ENCODE measurements around the gene FNDC11. TPM values are rescaled to one million over a fixed set of nuclear protein-coding genes. Genes with fewer than 3 reads are reported as not detected.

FNDC11 gene
- total RNA-seq, 3 donors from 2014 or later (not counting 1 experiment from before 2014, with no cell fraction given): 0.19 to 0.75 (median 0.25) TPM

DNA sequence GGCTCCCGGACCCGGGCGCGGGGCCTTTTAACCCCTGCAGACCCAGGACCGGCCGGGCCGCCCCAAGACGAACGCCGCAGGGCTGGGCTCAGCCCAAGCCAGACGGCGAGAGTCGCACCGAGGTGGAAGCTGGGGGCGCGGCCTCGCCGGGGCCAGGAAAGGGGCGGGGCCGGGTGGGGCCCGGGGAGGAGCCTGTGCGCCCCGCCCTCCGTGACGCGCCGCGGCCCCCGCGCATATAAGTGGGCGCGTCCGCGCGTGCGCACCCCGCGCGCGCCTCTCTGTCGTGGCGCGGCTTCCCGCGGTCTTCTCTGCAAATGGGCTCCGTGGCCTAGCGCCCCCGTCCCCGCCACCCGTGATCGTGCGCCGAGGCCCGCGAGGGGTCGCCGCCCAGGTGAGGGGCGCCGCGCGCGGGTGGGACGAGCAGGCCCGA is 33.4 kb upstream of the FNDC11 start, which contains the start of gene PPDPF:
Gene PPDPF, plus strand, starts transcription at position 262 of the 430 bp plus-strand sequence. CDS start 544 bp downstream, outside the sequence.
- intact Hi-C loops (cut with micrococcal nuclease): no loop called here
- Histone ChIP-seq H3K27ac (ENCODE audit: low read length) (peak within 1 kb of the TSS; percentile 56), H3K36me3 (ENCODE audit: control insufficient read depth, insufficient read depth, low read length) (peaks cover 6% of the 10 kb centered on the region), H3K9me3 (ENCODE audit: control insufficient read depth, insufficient read depth, low read length) (peaks cover 7% of the 10 kb centered on the region), H3K4me1 (ENCODE audit: control insufficient read depth, insufficient read depth, low read length) (peaks cover 23% of the 10 kb centered on the region), H3K27me3 (ENCODE audit: control insufficient read depth, insufficient read depth, low read length) (peaks cover 4% of the 10 kb centered on the region), H3K4me3 (ENCODE audit: low read length) (peak within 1 kb of the TSS; percentile 66)
- TF ChIP-seq, protein P1, sequence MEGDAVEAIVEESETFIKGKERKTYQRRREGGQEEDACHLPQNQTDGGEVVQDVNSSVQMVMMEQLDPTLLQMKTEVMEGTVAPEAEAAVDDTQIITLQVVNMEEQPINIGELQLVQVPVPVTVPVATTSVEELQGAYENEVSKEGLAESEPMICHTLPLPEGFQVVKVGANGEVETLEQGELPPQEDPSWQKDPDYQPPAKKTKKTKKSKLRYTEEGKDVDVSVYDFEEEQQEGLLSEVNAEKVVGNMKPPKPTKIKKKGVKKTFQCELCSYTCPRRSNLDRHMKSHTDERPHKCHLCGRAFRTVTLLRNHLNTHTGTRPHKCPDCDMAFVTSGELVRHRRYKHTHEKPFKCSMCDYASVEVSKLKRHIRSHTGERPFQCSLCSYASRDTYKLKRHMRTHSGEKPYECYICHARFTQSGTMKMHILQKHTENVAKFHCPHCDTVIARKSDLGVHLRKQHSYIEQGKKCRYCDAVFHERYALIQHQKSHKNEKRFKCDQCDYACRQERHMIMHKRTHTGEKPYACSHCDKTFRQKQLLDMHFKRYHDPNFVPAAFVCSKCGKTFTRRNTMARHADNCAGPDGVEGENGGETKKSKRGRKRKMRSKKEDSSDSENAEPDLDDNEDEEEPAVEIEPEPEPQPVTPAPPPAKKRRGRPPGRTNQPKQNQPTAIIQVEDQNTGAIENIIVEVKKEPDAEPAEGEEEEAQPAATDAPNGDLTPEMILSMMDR (IDR thresholded peaks at IDR 0.05): no peak
- peak within 1 kb of the TSS in 1 of 2 donors; percentile 81 for H3K27ac Mint-ChIP-seq
- no peaks in the 10 kb centered on the region for H3K36me3 Mint-ChIP-seq
- peaks cover 0 to 4% of the 10 kb centered on the region in 2 donors for H3K27me3 Mint-ChIP-seq (ENCODE audit: low read depth in 2 of 2)
- ATAC-seq (peak; percentile 85 to 96 (median 86)), DNase-seq (peak; percentile 87 to 94)
- H3K4me3 Mint-ChIP-seq: peak within 1 kb of the TSS; percentile 83
- under 1% methylated on average over 64 of the region's 64 CpGs for WGBS (ENCODE audit: insufficient coverage)
- H3K4me1 Mint-ChIP-seq: peaks cover 0 to 17% of the 10 kb centered on the region in 2 donors
- H3K9me3 Mint-ChIP-seq: peaks cover 0 to 2% of the 10 kb centered on the region in 2 donors

DNA sequence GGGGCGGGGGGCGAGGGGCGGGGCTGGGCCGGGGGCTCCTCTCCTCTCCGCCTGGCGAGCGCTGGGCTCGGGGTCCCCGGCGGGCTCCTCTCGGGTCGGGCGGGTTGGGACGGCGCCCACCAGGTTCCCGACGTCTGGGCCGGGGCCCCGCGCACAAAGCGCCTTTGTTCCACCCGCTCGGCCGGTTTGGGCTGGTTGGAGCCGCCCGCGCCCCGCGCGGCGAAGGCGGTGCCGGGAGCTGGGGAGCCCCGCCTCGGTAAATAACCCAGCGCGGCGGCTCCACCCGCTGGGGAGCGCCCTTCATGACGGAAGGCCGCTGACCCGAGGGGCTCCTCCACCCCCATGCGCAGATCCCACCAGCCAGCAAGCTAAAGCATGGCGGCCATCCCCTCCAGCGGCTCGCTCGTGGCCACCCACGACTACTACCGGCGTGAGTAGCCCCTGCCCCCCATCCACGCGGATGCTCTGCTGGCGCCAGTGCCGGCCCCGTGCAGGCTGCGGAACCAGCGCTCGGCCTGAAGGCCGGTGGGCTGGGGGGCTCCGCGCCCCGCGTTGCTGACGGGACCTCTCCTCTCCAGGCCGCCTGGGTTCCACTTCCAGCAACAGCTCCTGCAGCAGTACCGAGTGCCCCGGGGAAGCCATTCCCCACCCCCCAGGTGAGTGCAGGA is 32.9 kb upstream of the FNDC11 start:
- WGBS (ENCODE audit: insufficient coverage): 1% methylated on average over 68 of the region's 68 CpGs
- peaks cover 23% of the 10 kb centered on the region for H3K4me1 ChIP-seq (ENCODE audit: control insufficient read depth, insufficient read depth, low read length)
- peaks cover 0 to 4% of the 10 kb centered on the region in 2 donors for H3K27me3 Mint-ChIP-seq (ENCODE audit: low read depth in 2 of 2)
- intact Hi-C loops (cut with micrococcal nuclease): no loop called here
- ATAC-seq (peak; percentile 63 to 79 (median 67)), DNase-seq (peak; percentile 78 to 81)
- peak overlapping the region; percentile 56 for H3K27ac ChIP-seq (ENCODE audit: low read length)
- H3K4me1 Mint-ChIP-seq: peaks cover 0 to 17% of the 10 kb centered on the region in 2 donors
- H3K9me3 Mint-ChIP-seq: peaks cover 0 to 2% of the 10 kb centered on the region in 2 donors
- H3K4me3 ChIP-seq (ENCODE audit: low read length): peak overlapping the region; percentile 65
- H3K27ac Mint-ChIP-seq: peak overlapping the region in 1 of 2 donors; percentile 81
- peaks cover 6% of the 10 kb centered on the region for H3K36me3 ChIP-seq (ENCODE audit: control insufficient read depth, insufficient read depth, low read length)
- peak overlapping the region; percentile 83 for H3K4me3 Mint-ChIP-seq
- no peaks in the 10 kb centered on the region for H3K36me3 Mint-ChIP-seq
- TF ChIP-seq, protein P1 (IDR thresholded peaks at IDR 0.05): no peak
- H3K27me3 ChIP-seq (ENCODE audit: control insufficient read depth, insufficient read depth, low read length): peaks cover 4% of the 10 kb centered on the region
- H3K9me3 ChIP-seq (ENCODE audit: control insufficient read depth, insufficient read depth, low read length): peaks cover 7% of the 10 kb centered on the region

DNA sequence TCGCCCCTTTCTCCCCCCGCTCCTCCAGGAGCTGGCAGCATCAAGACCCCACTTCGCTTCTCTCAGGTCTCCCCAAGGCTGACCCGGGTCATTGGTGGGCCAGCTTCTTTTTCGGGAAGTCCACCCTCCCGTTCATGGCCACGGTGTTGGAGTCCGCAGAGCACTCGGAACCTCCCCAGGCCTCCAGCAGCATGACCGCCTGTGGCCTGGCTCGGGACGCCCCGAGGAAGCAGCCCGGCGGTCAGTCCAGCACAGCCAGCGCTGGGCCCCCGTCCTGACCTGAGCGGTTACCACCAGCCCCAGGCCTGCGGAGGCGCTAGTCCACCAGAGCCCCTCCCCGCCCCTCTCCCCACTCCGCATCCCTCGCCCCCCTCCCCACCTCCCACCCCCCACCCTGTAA is 32.4 kb upstream of the FNDC11 start:
- Mint-ChIP-seq H3K27me3 (ENCODE audit: low read depth in 2 of 2) (peaks cover 0 to 4% of the 10 kb centered on the region in 2 donors), H3K36me3 (no peaks in the 10 kb centered on the region), H3K4me1 (peaks cover 0 to 17% of the 10 kb centered on the region in 2 donors), H3K27ac (peak overlapping the region in 1 of 2 donors; percentile 81), H3K9me3 (peaks cover 0 to 2% of the 10 kb centered on the region in 2 donors), H3K4me3 (peak overlapping the region; percentile 83)
- peaks cover 7% of the 10 kb centered on the region for H3K9me3 ChIP-seq (ENCODE audit: control insufficient read depth, insufficient read depth, low read length)
- WGBS (ENCODE audit: insufficient coverage): 77% methylated on average over 18 of the region's 23 CpGs
- H3K36me3 ChIP-seq (ENCODE audit: control insufficient read depth, insufficient read depth, low read length): peaks cover 6% of the 10 kb centered on the region
- H3K4me1 ChIP-seq (ENCODE audit: control insufficient read depth, insufficient read depth, low read length): peaks cover 23% of the 10 kb centered on the region
- DNase-seq (no peak), ATAC-seq (no peak)
- TF ChIP-seq, protein P1 (IDR thresholded peaks at IDR 0.05): no peak
- H3K4me3 ChIP-seq (ENCODE audit: low read length): peak overlapping the region; percentile 65
- H3K27me3 ChIP-seq (ENCODE audit: control insufficient read depth, insufficient read depth, low read length): peaks cover 4% of the 10 kb centered on the region
- intact Hi-C loops (cut with micrococcal nuclease): no loop called here
- no peak overlapping the region for H3K27ac ChIP-seq (ENCODE audit: low read length)
